ENCODE data around the gene EHD4.

GRCh38 chr15:41932511-41933289 lies 39.7 kb downstream of the EHD4 start:
- TF ChIP-seq CTCF (IDR thresholded peaks at IDR 0.05; ENCODE audit: borderline replicate concordance, extremely low read depth, low read length, poor library complexity, severe bottlenecking) (no peak), EZH2 (IDR thresholded peaks at IDR 0.05; ENCODE audit: borderline replicate concordance, low read depth, low read length, severe bottlenecking) (no peak)

Data from DND-41 (cell line).